Measurements from ENCODE around the gene HNRNPD.

DNA sequence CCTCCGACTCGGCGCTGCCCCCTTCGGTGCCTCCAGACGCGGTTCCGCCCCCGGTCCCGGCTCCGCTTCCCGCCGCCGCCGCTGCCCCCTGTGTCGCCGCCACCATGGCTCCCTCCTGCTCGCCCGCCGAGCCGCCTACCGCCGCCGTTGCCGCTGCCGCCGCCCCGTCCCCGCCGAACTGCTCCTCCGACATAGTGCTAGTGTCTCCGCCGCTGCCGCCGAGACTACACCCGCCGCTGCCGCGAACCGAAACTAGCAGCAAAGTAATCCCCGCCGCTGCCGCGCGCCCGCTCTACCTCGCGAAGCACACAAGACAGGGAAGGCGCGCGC is 340 bp downstream of the HNRNPD start:
- TF ChIP-seq, protein P1, sequence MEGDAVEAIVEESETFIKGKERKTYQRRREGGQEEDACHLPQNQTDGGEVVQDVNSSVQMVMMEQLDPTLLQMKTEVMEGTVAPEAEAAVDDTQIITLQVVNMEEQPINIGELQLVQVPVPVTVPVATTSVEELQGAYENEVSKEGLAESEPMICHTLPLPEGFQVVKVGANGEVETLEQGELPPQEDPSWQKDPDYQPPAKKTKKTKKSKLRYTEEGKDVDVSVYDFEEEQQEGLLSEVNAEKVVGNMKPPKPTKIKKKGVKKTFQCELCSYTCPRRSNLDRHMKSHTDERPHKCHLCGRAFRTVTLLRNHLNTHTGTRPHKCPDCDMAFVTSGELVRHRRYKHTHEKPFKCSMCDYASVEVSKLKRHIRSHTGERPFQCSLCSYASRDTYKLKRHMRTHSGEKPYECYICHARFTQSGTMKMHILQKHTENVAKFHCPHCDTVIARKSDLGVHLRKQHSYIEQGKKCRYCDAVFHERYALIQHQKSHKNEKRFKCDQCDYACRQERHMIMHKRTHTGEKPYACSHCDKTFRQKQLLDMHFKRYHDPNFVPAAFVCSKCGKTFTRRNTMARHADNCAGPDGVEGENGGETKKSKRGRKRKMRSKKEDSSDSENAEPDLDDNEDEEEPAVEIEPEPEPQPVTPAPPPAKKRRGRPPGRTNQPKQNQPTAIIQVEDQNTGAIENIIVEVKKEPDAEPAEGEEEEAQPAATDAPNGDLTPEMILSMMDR (IDR thresholded peaks at IDR 0.05): no peak
- TF ChIP-seq POLR2A (IDR thresholded peaks at IDR 0.05): no peak

Measured in Peyer's patch (tissue), 4 donors.